GM12878 (cell line): ENCODE results near the gene MYOCD. TPM values are rescaled to one million over a fixed set of nuclear protein-coding genes. Genes with fewer than 3 reads are reported as not detected.

ENCODE experiments used
- ATAC-seq: fragments of 200-7000 bp; cut with Tn5 transposase; 3 replicates; pipeline ENCODE4 v1.9.1; 2020; ENCODE audit warnings: mild to moderate bottlenecking, moderate library complexity
- BruUV-seq: library from RNA; stranded (reverse); fragments of 400-500 nt; replicated peaks from 2 replicates; lab custom pipeline; 2021; lab: Mats Ljungman, UMichigan
- CTCF ChIA-PET: fragments of 300-600 bp; sonication (Branson Sonifier 250); formaldehyde crosslinking; extraction: SDS; loops from one replicate; lab custom pipeline; 2021; ENCODE audit warnings: inconsistent platforms; lab: Yijun Ruan, JAX
- POLR2A ChIA-PET: fragments of 350-600 bp; formaldehyde crosslinking; extraction: SDS; loops from one replicate; lab custom pipeline; 2021; ENCODE audit warnings: inconsistent platforms; lab: Charles Lee
- RAD21 ChIA-PET: fragments of 300-600 bp; sonication (Branson Sonifier 250); formaldehyde crosslinking; loops from one replicate; lab custom pipeline; 2023; ENCODE audit warnings: antibody characterized with exemption; ENCODE audit not compliant: unreplicated experiment; lab: Charles Lee
- SMC1A ChIA-PET: fragments of 300-600 bp; sonication (Branson Sonifier 250); formaldehyde crosslinking; loops from one replicate; lab custom pipeline; 2023; ENCODE audit not compliant: unreplicated experiment, uncharacterized antibody; lab: Charles Lee
- DNase-seq: peaks from one replicate; pipeline ENCODE4 v3.0.0-alpha.2; 2011; ENCODE audit warnings: low read depth, low spot score
- FAIRE-seq: peaks from 3 replicates; lab custom pipeline; 2011; peaks lifted over from hg19 to GRCh38; lab: Jason Lieb, UNC
- H2AFZ ChIP-seq: 2 replicates; pipeline ENCODE4 v1.6.0; 2011; ENCODE audit warnings: low read depth, low read length, control low read depth; ENCODE audit not compliant: control insufficient read depth
- H3K27ac ChIP-seq: 2 replicates; pipeline ENCODE4 v1.5.1; 2011; ENCODE audit warnings: control low read depth; ENCODE audit not compliant: control insufficient read depth, insufficient read depth
- H3K27me3 ChIP-seq, 2 experiments: replicated peaks in 1 of 2; 2 replicates each; pipeline versions ENCODE4 v1.6.0 to v1.6.1; 2011; ENCODE audit warnings: low read length in 1 of 2; ENCODE audit not compliant: control insufficient read depth in 2 of 2, insufficient read depth in 2 of 2
- H3K36me3 ChIP-seq, 2 experiments: 2 replicates each; pipeline ENCODE4 v1.5.1; 2011; ENCODE audit warnings: low read length in 1 of 2; ENCODE audit not compliant: control insufficient read depth in 2 of 2, insufficient read depth in 2 of 2
- H3K4me1 ChIP-seq: 2 replicates; pipeline ENCODE4 v1.6.1; 2011; ENCODE audit warnings: mild to moderate bottlenecking, low read length, moderate library complexity, mixed read lengths; ENCODE audit not compliant: control insufficient read depth, insufficient read depth
- H3K4me2 ChIP-seq: 2 replicates; pipeline ENCODE4 v1.6.0; 2011; ENCODE audit warnings: control low read depth; ENCODE audit not compliant: control insufficient read depth, insufficient read depth
- H3K4me3 ChIP-seq: fragments of 200-600 bp; sonication (generic); 2 replicates; pipeline ENCODE4 v1.5.1; 2016
- H3K79me2 ChIP-seq: 2 replicates; pipeline ENCODE4 v1.6.0; 2011; ENCODE audit warnings: low read length; ENCODE audit not compliant: control insufficient read depth, insufficient read depth
- H3K9ac ChIP-seq: 2 replicates; pipeline ENCODE4 v1.8.0; 2011; ENCODE audit warnings: low read length, control low read depth, mixed read lengths; ENCODE audit not compliant: control insufficient read depth, insufficient read depth
- H3K9me3 ChIP-seq: replicated peaks from 3 replicates; pipeline ENCODE4 v1.5.1; 2011; ENCODE audit warnings: mild to moderate bottlenecking, low read length; ENCODE audit not compliant: control insufficient read depth, insufficient read depth
- H4K20me1 ChIP-seq: 2 replicates; pipeline ENCODE4 v1.6.0; 2011; ENCODE audit not compliant: control insufficient read depth, insufficient read depth
- BRCA1 ChIP-seq: IDR thresholded peaks from 2 replicates; pipeline ENCODE4 v1.6.1; 2011; ENCODE audit warnings: low read depth, low read length, improper control_type of control experiment
- CHD4 ChIP-seq: fragments of 200-600 bp; sonication (generic); IDR thresholded peaks from 2 replicates; pipeline ENCODE4 v1.6.1; 2016; ENCODE audit warnings: mild to moderate bottlenecking
- HCFC1 ChIP-seq: fragments of 150-350 bp; IDR thresholded peaks from 2 replicates; pipeline ENCODE4 v1.6.1; 2014; ENCODE audit warnings: low read length
- POLR2AphosphoS2 ChIP-seq: IDR thresholded peaks from 2 replicates; pipeline ENCODE4 v1.6.1; 2011; ENCODE audit warnings: low read depth, mild to moderate bottlenecking, low read length, improper control_type of control experiment, moderate library complexity
- TBL1XR1 ChIP-seq: IDR thresholded peaks from 2 replicates; pipeline ENCODE4 v1.6.1; 2012; ENCODE audit warnings: low read depth, low read length, improper control_type of control experiment
- ZBED1 ChIP-seq: IDR thresholded peaks from 2 replicates; pipeline ENCODE4 v1.6.1; 2016; ENCODE audit warnings: borderline replicate concordance
- ZNF24 ChIP-seq: fragments of 450-650 bp; IDR thresholded peaks from 2 replicates; pipeline ENCODE4 v1.6.1; 2017; ENCODE audit warnings: antibody characterized with exemption, mild to moderate bottlenecking
- ZNF622 ChIP-seq: fragments of 450-650 bp; IDR thresholded peaks from 2 replicates; pipeline ENCODE4 v1.6.1; 2017; ENCODE audit warnings: mild to moderate bottlenecking, inconsistent platforms
- in situ Hi-C: fragments of 300-500 bp; cut with MboI; formaldehyde crosslinking; loops from 9 replicates; pipeline ENCODE4 v1.14.3; 2018; ENCODE audit warnings: mixed read lengths
- intact Hi-C: fragments of 100-400 bp; cut with micrococcal nuclease; formaldehyde crosslinking; loops from one replicate; pipeline ENCODE4 v1.14.2; 2022; ENCODE audit not compliant: unreplicated experiment
- polyA plus RNA-seq, 11 experiments: library from polyadenylated mRNA; depleted of rRNA in 4 of 11; unstranded in 6 of 11; stranded (reverse) in 5 of 11; fragments of >200 nt; fragmentation: Nextera tagmentation in 4 of 11; fragmentation: Illumina TruSeq in 1 of 11; extraction: Ambion mirVana in 4 of 11; extraction: Trizol in 1 of 11; gene quantifications; 1 replicate in 1 of 11; 2 replicates in 10 of 11; pipeline versions ENCODE4 v1.2.1 to v1.2.3, GENCODE V29; 2011 to 2016; ENCODE audit warnings: inconsistent platforms in 2 of 11, missing spikeins in 2 of 11, low read depth in 1 of 11
- total RNA-seq, 4 experiments: library from RNA; depleted of rRNA in 3 of 4; stranded (reverse); fragments of >200 nt in 3 of 4; fragmentation: Illumina TruSeq in 1 of 4; extraction: Trizol in 1 of 4; gene quantifications; 2 replicates each; pipeline versions ENCODE4 v1.2.1 to v1.2.3, GENCODE V29; 2013 to 2021
- TF ChIP-seq, protein P1 (sequence below): fragments of 150-350 bp; IDR thresholded peaks from 2 replicates; pipeline ENCODE4 v1.6.1; 2014; ENCODE audit warnings: mild to moderate bottlenecking, low read depth, low read length
- TF ChIP-seq, protein P2 (sequence below): IDR thresholded peaks from 2 replicates; pipeline ENCODE4 v1.6.1; 2012; ENCODE audit warnings: improper control_type of control experiment, low read depth, low read length; ENCODE audit not compliant: insufficient replicate concordance
- TF ChIP-seq, protein P3 (sequence below), 3 experiments: IDR thresholded peaks in 2 of 3; conservative IDR thresholded peaks in 1 of 3; 2 replicates each; pipeline ENCODE4 v1.5.1; 2011; ENCODE audit warnings: low read depth in 3 of 3, low read length in 3 of 3, mild to moderate bottlenecking in 3 of 3, control low read depth in 2 of 3, moderate library complexity in 2 of 3, inconsistent platforms in 1 of 3, mixed read lengths in 1 of 3; ENCODE audit not compliant: control insufficient read depth in 2 of 3, insufficient read depth in 1 of 3; ENCODE audit errors: extremely low read depth in 1 of 3
- TF ChIP-seq, protein P4 (sequence below): fragments of 450-650 bp; IDR thresholded peaks from 2 replicates; pipeline ENCODE4 v1.6.1; 2014; ENCODE audit warnings: mild to moderate bottlenecking

MYOCD gene
- total and polyA plus RNA-seq, 10 of the 15 experiments (the other 5 are each of a cell fraction or from before 2014, with no cell fraction given) = not detected

DNA sequence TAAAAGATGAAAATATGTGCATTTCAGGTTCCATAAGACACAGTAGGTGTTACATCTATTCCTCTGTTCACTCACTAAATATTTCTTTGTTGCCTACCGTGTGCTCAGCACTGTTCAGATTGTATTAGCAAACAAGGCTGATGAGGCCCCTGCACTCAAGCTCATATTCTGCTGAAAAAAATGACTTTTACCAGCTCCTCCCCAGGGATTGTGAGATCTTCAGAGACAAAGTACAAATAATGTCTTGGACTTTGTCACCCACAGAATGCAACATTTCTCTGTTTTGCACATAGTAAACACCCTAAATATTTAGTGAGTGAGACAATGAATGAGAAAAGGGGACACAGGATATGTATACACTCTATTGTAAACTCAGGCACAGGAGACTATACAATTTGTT, 21.9 kb upstream of the MYOCD start (continued):
- TF ChIP-seq TBL1XR1 = no peak
- TF ChIP-seq, protein P1, sequence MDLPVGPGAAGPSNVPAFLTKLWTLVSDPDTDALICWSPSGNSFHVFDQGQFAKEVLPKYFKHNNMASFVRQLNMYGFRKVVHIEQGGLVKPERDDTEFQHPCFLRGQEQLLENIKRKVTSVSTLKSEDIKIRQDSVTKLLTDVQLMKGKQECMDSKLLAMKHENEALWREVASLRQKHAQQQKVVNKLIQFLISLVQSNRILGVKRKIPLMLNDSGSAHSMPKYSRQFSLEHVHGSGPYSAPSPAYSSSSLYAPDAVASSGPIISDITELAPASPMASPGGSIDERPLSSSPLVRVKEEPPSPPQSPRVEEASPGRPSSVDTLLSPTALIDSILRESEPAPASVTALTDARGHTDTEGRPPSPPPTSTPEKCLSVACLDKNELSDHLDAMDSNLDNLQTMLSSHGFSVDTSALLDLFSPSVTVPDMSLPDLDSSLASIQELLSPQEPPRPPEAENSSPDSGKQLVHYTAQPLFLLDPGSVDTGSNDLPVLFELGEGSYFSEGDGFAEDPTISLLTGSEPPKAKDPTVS = no peak
- no peak for TF ChIP-seq ZNF24
- TF ChIP-seq HCFC1 = no peak
- no peak for TF ChIP-seq BRCA1
- TF ChIP-seq CHD4 = no peak

DNA sequence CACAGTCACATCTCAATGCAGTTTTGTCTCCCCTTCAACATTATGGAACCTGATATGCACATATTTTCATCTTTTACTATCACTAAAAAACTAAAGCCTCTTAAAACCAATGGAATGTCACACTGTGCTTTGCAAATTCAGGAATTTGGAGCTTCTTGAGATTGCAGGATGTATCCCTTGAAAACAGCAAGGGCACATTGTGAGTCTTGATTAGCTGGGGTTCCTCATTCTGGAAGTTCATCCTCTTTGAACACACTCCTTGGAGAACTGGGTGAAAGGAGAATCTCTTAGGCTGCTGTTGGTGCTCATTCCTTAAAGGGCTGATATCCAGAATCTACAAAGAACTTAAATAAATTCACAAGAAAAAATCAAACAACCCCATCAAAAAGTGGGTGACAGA, 21.1 kb upstream of the MYOCD start:
- no peak for DNase-seq
- intact Hi-C loops = no loop called here
- ChIA-PET CTCF (no interaction called here), POLR2A (no interaction called here), RAD21 (no interaction called here), SMC1A (no interaction called here)
- Histone ChIP-seq H3K27me3 (no peaks in the 10 kb centered on the region), H3K79me2 (no peaks in the 10 kb centered on the region), H3K9me3 (no peaks in the 10 kb centered on the region; the same call in 2 of the 3 replicates), H2AFZ (no peak overlapping the region), H3K36me3 (no peaks in the 10 kb centered on the region), H3K9ac (no peak overlapping the region), H3K4me1 (no peaks in the 10 kb centered on the region), H3K4me2 (no peak overlapping the region), H3K4me3 (no peak overlapping the region), H4K20me1 (no peaks in the 10 kb centered on the region), H3K27ac (no peak overlapping the region)
- in situ Hi-C loops = no loop called here
- FAIRE-seq = no peak
- no peak for ATAC-seq
- BruUV-seq = no TSS peak
- TF ChIP-seq ZBED1 (no peak), POLR2AphosphoS2 (no peak), ZNF622 (no peak)
- TF ChIP-seq, protein P2, sequence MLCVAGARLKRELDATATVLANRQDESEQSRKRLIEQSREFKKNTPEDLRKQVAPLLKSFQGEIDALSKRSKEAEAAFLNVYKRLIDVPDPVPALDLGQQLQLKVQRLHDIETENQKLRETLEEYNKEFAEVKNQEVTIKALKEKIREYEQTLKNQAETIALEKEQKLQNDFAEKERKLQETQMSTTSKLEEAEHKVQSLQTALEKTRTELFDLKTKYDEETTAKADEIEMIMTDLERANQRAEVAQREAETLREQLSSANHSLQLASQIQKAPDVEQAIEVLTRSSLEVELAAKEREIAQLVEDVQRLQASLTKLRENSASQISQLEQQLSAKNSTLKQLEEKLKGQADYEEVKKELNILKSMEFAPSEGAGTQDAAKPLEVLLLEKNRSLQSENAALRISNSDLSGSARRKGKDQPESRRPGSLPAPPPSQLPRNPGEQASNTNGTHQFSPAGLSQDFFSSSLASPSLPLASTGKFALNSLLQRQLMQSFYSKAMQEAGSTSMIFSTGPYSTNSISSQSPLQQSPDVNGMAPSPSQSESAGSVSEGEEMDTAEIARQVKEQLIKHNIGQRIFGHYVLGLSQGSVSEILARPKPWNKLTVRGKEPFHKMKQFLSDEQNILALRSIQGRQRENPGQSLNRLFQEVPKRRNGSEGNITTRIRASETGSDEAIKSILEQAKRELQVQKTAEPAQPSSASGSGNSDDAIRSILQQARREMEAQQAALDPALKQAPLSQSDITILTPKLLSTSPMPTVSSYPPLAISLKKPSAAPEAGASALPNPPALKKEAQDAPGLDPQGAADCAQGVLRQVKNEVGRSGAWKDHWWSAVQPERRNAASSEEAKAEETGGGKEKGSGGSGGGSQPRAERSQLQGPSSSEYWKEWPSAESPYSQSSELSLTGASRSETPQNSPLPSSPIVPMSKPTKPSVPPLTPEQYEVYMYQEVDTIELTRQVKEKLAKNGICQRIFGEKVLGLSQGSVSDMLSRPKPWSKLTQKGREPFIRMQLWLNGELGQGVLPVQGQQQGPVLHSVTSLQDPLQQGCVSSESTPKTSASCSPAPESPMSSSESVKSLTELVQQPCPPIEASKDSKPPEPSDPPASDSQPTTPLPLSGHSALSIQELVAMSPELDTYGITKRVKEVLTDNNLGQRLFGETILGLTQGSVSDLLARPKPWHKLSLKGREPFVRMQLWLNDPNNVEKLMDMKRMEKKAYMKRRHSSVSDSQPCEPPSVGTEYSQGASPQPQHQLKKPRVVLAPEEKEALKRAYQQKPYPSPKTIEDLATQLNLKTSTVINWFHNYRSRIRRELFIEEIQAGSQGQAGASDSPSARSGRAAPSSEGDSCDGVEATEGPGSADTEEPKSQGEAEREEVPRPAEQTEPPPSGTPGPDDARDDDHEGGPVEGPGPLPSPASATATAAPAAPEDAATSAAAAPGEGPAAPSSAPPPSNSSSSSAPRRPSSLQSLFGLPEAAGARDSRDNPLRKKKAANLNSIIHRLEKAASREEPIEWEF = no peak
- TF ChIP-seq, protein P3, sequence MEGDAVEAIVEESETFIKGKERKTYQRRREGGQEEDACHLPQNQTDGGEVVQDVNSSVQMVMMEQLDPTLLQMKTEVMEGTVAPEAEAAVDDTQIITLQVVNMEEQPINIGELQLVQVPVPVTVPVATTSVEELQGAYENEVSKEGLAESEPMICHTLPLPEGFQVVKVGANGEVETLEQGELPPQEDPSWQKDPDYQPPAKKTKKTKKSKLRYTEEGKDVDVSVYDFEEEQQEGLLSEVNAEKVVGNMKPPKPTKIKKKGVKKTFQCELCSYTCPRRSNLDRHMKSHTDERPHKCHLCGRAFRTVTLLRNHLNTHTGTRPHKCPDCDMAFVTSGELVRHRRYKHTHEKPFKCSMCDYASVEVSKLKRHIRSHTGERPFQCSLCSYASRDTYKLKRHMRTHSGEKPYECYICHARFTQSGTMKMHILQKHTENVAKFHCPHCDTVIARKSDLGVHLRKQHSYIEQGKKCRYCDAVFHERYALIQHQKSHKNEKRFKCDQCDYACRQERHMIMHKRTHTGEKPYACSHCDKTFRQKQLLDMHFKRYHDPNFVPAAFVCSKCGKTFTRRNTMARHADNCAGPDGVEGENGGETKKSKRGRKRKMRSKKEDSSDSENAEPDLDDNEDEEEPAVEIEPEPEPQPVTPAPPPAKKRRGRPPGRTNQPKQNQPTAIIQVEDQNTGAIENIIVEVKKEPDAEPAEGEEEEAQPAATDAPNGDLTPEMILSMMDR (IDR thresholded peaks at IDR 0.05 in 2 of 3, conservative IDR thresholded peaks at IDR 0.05 in 1 of 3; ENCODE audit: control insufficient read depth in 2 of 3, extremely low read depth in 1 of 3, insufficient read depth in 1 of 3, low read depth in 3 of 3, low read length in 3 of 3) = no peak
- TF ChIP-seq, protein P4, sequence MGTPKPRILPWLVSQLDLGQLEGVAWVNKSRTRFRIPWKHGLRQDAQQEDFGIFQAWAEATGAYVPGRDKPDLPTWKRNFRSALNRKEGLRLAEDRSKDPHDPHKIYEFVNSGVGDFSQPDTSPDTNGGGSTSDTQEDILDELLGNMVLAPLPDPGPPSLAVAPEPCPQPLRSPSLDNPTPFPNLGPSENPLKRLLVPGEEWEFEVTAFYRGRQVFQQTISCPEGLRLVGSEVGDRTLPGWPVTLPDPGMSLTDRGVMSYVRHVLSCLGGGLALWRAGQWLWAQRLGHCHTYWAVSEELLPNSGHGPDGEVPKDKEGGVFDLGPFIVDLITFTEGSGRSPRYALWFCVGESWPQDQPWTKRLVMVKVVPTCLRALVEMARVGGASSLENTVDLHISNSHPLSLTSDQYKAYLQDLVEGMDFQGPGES = no peak
